Measurements from ENCODE around the gene ADAM23.

ADAM23 gene

GRCh38 chr2:206456078-206456754 lies 12.9 kb downstream of the ADAM23 start:
- H4K20me1 ChIP-seq (ENCODE audit: insufficient read depth, low read length): no peaks in the 10 kb centered on the region
- H3K27me3 ChIP-seq (ENCODE audit: insufficient read depth, low read length): no peaks in the 10 kb centered on the region
- H3K9me3 ChIP-seq (ENCODE audit: low read length): no peaks in the 10 kb centered on the region
- no peak overlapping the region for H2AFZ ChIP-seq (ENCODE audit: low read length)
- H3K4me2 ChIP-seq (ENCODE audit: low read length): no peak overlapping the region
- TF ChIP-seq EZH2 (IDR thresholded peaks at IDR 0.05; ENCODE audit: borderline replicate concordance, low read length): no peak
- no peak for TF ChIP-seq CTCF (IDR thresholded peaks at IDR 0.05; ENCODE audit: low read length)
- H3K36me3 ChIP-seq (ENCODE audit: insufficient read depth, low read length): no peaks in the 10 kb centered on the region
- H3K9me2 ChIP-seq (ENCODE audit: low read depth, low read length): no peaks in the 10 kb centered on the region
- H3K9ac ChIP-seq (ENCODE audit: low read length): no peak overlapping the region
- no peak overlapping the region for H3K27ac ChIP-seq (ENCODE audit: low read depth, low read length, poor library complexity, severe bottlenecking)
- no peaks in the 10 kb centered on the region for H3F3A ChIP-seq (ENCODE audit: insufficient read depth, low read length)
- no peak overlapping the region for H3K4me3 ChIP-seq (ENCODE audit: low read depth, low read length, poor library complexity, severe bottlenecking)
- no peaks in the 10 kb centered on the region for H3K79me2 ChIP-seq (ENCODE audit: insufficient read depth, low read length)
- no peaks in the 10 kb centered on the region for H3K4me1 ChIP-seq (ENCODE audit: insufficient read depth, low read length, severe bottlenecking)

GRCh38 chr2:206457188-206457634 lies 13.9 kb downstream of the ADAM23 start:
- H3K79me2 ChIP-seq (ENCODE audit: insufficient read depth, low read length): no peaks in the 10 kb centered on the region
- H3K9me3 ChIP-seq (ENCODE audit: low read length): no peaks in the 10 kb centered on the region
- H3F3A ChIP-seq (ENCODE audit: insufficient read depth, low read length): no peaks in the 10 kb centered on the region
- no peak overlapping the region for H3K4me3 ChIP-seq (ENCODE audit: low read depth, low read length, poor library complexity, severe bottlenecking)
- no peak overlapping the region for H3K27ac ChIP-seq (ENCODE audit: low read depth, low read length, poor library complexity, severe bottlenecking)
- no peak overlapping the region for H2AFZ ChIP-seq (ENCODE audit: low read length)
- no peaks in the 10 kb centered on the region for H3K27me3 ChIP-seq (ENCODE audit: insufficient read depth, low read length)
- H3K4me2 ChIP-seq (ENCODE audit: low read length): no peak overlapping the region
- H3K36me3 ChIP-seq (ENCODE audit: insufficient read depth, low read length): no peaks in the 10 kb centered on the region
- no peak overlapping the region for H3K9ac ChIP-seq (ENCODE audit: low read length)
- H3K9me2 ChIP-seq (ENCODE audit: low read depth, low read length): no peaks in the 10 kb centered on the region
- no peak for TF ChIP-seq EZH2 (IDR thresholded peaks at IDR 0.05; ENCODE audit: borderline replicate concordance, low read length)
- no peak for TF ChIP-seq CTCF (IDR thresholded peaks at IDR 0.05; ENCODE audit: low read length)
- H4K20me1 ChIP-seq (ENCODE audit: insufficient read depth, low read length): no peaks in the 10 kb centered on the region
- H3K4me1 ChIP-seq (ENCODE audit: insufficient read depth, low read length, severe bottlenecking): no peaks in the 10 kb centered on the region

- Histone ChIP-seq H3K9me3 (ENCODE audit: low read length) (no peaks in the 10 kb centered on the region), H3F3A (ENCODE audit: insufficient read depth, low read length) (no peaks in the 10 kb centered on the region), H3K4me2 (ENCODE audit: low read length) (no peak overlapping the region), H3K27ac (ENCODE audit: low read depth, low read length, poor library complexity, severe bottlenecking) (no peak overlapping the region), H3K36me3 (ENCODE audit: insufficient read depth, low read length) (no peaks in the 10 kb centered on the region), H4K20me1 (ENCODE audit: insufficient read depth, low read length) (no peaks in the 10 kb centered on the region), H2AFZ (ENCODE audit: low read length) (no peak overlapping the region), H3K79me2 (ENCODE audit: insufficient read depth, low read length) (no peaks in the 10 kb centered on the region), H3K4me1 (ENCODE audit: insufficient read depth, low read length, severe bottlenecking) (no peaks in the 10 kb centered on the region), H3K9me2 (ENCODE audit: low read depth, low read length) (no peaks in the 10 kb centered on the region), H3K4me3 (ENCODE audit: low read depth, low read length, poor library complexity, severe bottlenecking) (no peak overlapping the region), H3K27me3 (ENCODE audit: insufficient read depth, low read length) (no peaks in the 10 kb centered on the region), H3K9ac (ENCODE audit: low read length) (no peak overlapping the region)
- TF ChIP-seq EZH2 (IDR thresholded peaks at IDR 0.05; ENCODE audit: borderline replicate concordance, low read length) (no peak), CTCF (IDR thresholded peaks at IDR 0.05; ENCODE audit: low read length) (no peak)
These were observed 19.0 kb downstream of the ADAM23 start for GRCh38 chr2:206462240-206462854.
